CD4-positive, alpha-beta T cell treated with Interleukin-4 for 4 hours (primary cell): ENCODE measurements around the gene RBM14.
"Not testable (repeated sequence)": the region's sequence is repeated elsewhere in the genome, so short reads cannot be mapped to it uniquely, and the experiment has no call there.

Experiments used
- DNase-seq: peaks from one replicate; pipeline ENCODE4 v3.0.0-alpha.2; 2020

RBM14 gene, protein sequence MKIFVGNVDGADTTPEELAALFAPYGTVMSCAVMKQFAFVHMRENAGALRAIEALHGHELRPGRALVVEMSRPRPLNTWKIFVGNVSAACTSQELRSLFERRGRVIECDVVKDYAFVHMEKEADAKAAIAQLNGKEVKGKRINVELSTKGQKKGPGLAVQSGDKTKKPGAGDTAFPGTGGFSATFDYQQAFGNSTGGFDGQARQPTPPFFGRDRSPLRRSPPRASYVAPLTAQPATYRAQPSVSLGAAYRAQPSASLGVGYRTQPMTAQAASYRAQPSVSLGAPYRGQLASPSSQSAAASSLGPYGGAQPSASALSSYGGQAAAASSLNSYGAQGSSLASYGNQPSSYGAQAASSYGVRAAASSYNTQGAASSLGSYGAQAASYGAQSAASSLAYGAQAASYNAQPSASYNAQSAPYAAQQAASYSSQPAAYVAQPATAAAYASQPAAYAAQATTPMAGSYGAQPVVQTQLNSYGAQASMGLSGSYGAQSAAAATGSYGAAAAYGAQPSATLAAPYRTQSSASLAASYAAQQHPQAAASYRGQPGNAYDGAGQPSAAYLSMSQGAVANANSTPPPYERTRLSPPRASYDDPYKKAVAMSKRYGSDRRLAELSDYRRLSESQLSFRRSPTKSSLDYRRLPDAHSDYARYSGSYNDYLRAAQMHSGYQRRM

DNA sequence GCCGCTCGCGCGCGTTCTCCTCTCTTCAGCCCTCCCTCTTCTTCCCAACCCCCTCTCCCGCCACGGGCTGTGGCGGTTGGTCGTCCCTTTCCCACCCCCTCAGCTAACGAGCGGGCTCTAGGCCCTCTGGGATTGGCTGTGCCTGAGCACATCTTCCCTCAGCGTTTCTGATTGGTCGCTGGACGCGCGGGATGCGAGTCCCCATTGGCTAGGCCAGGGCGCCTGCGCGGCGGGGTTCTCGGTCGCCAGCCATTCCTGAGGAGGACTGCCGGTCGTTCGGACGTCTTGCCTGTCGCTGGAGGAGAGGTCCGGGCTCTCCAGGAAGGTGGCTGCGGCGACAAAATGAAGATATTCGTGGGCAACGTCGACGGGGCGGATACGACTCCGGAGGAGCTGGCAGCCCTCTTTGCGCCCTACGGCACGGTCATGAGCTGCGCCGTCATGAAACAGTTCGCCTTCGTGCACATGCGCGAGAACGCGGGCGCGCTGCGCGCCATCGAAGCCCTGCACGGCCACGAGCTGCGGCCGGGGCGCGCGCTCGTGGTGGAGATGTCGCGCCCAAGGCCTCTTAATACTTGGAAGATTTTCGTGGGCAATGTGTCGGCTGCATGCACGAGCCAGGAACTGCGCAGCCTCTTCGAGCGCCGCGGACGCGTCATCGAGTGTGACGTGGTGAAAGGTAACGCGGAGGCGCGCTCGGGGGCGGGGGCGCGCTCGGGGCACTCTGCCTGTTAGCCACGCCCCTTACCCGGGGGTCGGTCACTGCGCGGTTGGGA, at the start of gene RBM14:
TSS of gene RBM14 (plus strand) at position 252 of the 776 bp plus-strand sequence. CDS start at position 343, 91 bp downstream.
- DNase-seq, result peak; percentile 99

- DNase-seq, result no peak
These were observed 48.7 kb upstream of the RBM14 start for GRCh38 chr11:66567787-66568123.

DNA sequence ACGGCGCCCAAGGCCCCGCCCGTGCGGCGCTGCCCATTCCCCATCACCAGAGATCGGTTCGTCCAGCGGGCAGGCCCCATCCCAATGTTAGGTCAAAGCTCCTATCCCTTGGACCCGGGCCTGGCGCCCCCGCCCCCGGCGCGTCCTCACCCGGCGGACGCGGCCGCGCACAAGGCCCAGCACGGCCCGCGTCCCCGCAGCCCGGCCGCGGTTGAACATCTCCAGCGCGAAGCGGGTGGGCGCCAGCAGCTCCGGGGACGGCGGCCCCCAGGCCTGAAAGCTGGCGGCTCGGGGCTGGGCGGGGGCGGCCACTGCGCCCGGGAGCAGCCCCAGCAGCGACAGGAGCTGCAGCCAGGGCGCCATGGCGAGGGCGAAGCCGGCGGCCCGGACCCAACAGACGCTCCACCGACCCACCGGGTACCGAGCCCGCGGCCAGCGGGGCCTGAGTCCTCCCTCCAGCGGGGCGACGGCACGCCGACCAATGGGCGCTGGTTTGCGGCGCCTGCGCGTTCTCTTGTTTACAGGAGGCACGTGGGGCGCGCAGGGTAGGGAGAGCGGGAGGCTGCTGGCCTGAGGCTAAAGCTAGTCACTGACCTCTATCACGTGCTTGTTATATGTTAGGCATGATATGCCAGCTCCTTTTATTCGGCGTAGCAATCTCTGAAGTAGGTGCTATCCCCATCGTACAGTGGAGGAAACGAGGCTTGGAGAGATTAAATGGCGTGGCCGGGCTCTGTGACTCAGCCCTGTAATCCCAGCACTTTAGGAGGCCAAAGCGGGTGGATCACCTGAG, 48.1 kb upstream of the RBM14 start, which contains the start of gene CTSF:
TSS of gene CTSF (minus strand) at position 483 of the 793 bp plus-strand sequence. CDS start at position 363, 120 bp downstream.
- DNase-seq, result peak; percentile 52

DNA sequence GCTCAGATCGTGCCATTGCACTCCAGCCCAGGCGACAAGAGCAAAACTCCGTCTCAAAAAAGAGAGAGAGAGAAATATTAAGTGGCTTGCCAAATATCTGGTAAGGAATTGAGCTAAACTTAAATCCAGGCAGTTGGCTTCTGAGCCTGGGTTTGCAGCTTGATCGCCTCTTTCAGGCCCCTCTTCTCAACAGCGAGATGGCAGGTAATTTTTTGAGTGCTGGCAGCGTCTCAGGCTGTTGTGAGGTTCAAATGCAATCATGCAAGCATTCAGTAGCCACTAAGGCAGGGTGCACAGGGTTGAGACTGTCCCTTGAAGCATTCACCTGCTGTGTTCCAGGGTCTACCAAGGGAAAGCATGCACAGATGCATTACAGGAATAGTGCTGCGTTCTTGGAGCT, 47.4 kb upstream of the RBM14 start:
- no peak for DNase-seq

GRCh38 chr11:66570079-66570849, 46.2 kb upstream of the RBM14 start:
- no peak for DNase-seq

DNA sequence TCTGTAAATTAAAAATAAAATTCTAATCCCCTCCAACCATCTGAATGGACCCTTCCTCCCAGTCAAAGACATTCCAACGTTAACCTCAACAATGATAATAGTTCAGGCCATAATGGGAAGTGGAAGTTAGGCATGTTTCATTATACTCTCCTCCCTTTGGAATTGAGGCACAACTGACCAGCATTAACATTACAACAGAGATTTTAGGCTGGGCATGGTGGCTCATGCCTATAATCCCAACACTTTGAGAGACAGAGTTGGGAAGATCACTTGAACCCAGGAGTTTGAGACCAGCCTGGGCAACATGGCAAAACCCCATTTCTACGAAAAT, 45.6 kb upstream of the RBM14 start:
- DNase-seq, result no peak

- DNase-seq, result peak; percentile 59
These were observed 37.3 kb upstream of the RBM14 start for GRCh38 chr11:66579017-66579606.

DNA sequence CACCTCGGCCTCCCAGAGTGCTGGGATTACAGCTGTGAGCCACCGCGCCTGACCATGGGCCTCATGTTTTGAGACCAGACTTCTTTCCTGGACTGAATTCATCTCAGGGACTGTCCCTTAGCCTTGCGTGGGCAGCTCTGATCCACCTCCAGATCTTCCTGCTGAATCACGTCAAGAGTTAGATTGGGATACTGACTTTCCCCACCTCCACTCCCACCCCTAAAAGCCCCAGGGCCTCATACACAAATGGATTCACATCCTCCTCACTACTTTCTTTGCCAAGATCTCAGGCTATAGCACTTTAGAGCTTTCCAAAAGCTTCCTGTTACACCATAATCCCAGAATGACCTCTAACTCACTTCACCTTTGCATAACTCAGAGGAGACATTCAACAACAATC, 35.6 kb upstream of the RBM14 start:
- no peak for DNase-seq

- DNase-seq, result no peak
These were observed 35.2 kb upstream of the RBM14 start for GRCh38 chr11:66581261-66581660.

- DNase-seq, result not testable (repeated sequence)
These were observed 33.8 kb upstream of the RBM14 start for GRCh38 chr11:66582565-66583147.

DNA sequence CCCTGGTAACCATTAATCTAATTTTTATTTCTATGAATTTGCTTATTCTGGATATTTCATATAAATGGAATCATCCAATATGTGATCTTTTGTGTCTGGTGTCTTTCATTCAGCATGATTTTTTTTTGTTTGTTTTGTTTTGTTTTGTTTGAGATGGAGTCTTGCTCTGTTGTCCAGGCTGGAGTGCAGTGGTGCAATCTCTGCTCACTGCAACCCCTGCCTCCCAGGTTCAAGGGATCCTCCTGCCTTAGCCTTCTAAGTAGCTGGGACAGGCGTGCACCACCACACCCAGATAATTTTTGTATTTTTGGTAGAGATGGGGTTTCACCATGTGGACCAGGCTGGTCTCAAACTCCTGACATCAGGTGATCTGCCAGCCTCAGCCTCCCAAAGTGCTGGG, 31.0 kb upstream of the RBM14 start:
- DNase-seq, result not testable (repeated sequence)

DNA sequence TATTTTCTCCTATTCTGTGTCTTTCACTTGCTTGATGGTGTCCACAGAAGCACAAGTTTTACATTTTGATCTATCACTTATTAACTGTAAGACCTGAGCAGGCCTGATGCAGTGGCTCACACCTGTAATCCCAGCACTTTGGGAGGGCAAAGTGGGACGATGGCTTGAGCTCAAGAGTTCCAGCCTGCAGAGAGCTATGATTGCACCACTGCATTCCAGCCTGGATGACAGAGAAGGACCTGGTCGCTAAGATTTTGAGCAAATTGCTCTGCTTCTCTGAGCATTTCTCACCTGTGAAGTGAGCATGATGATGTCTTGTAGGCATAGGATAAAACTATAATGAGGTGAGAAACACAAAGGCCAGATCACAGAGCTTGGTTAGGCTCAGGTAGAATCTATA, 30.3 kb upstream of the RBM14 start:
- no peak for DNase-seq

GRCh38 chr11:66589315-66589714, 27.1 kb upstream of the RBM14 start:
- not testable (repeated sequence) for DNase-seq

DNA sequence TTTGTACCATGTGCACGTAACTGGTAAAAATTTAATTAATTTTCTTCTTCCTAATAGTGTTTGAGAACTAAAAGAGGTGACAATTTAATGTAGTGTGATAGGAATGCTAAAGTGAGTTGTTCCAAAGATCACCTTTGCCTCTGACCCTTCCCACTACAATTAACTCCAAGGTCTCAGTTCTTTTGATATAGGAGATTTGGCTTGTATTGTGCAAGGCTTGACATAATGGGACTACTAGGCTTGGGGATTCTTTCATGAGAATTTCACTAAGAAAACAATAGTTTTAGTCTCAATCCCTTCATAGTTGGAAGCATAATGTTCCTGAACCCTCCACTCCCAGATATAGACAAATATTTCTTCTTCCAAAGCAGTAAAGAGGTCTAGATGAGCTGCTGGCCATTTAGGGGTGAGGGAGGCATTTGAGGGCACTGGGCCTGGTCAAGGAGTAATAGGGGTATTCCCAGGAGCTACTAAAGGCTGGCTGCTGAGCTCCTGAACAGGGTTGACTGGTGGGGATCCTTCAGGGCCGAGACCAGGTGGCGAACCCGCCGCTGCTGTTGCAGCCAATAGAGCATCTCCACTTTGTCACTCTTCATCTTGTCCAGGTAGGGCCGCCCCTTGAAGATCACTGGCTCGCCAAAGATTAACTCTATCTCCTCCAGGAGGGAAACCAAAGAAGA, 26.3 kb upstream of the RBM14 start:
- DNase-seq, result no peak

- DNase-seq, result no peak
These were observed 25.3 kb upstream of the RBM14 start for GRCh38 chr11:66591175-66591574.

GRCh38 chr11:66592457-66593302, 23.8 kb upstream of the RBM14 start, which contains the start of the genes CCDC87 and CCS:
Gene CCDC87 (minus strand): TSS chr11:66593063. CDS start chr11:66593015, 48 bp downstream.
Gene CCS (plus strand): TSS chr11:66593185. CDS start chr11:66593262, 77 bp downstream.
- DNase-seq, result peak; percentile 97

DNA sequence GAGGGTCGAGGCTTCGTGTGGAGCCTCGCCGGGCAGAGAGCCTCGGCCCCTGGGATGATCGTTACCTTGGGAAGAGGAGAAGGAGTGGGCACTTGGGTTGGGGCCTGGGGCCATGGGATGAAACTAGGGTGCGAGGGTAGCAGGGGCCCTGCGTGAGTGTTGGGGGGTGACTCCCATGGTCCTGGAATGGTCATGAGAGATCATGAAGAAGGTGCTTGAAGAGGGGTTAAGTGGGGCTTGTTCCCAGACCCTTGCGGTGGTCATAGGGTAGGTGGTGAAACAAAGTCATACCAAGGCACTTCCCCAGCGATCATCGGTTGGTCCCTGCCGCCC, 23.2 kb upstream of the RBM14 start:
- DNase-seq, result no peak

DNA sequence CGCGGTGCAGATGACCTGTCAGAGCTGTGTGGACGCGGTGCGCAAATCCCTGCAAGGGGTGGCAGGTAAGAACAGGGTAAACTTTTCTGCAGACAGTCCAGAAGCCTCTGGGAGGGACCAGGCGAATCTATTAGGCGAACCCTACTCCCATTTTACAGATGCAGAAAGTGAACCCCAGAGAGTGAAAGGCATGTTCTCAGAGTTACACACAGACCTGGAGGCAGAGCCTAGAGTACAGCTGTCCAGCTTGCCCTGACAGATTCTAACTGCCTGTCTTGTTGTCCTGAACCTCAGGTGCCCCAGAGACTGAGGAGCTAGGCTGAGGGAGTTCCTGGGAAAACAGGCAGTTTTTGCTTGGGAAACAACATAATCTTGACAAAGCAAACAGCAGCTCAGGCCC, 22.8 kb upstream of the RBM14 start:
- no peak for DNase-seq

DNA sequence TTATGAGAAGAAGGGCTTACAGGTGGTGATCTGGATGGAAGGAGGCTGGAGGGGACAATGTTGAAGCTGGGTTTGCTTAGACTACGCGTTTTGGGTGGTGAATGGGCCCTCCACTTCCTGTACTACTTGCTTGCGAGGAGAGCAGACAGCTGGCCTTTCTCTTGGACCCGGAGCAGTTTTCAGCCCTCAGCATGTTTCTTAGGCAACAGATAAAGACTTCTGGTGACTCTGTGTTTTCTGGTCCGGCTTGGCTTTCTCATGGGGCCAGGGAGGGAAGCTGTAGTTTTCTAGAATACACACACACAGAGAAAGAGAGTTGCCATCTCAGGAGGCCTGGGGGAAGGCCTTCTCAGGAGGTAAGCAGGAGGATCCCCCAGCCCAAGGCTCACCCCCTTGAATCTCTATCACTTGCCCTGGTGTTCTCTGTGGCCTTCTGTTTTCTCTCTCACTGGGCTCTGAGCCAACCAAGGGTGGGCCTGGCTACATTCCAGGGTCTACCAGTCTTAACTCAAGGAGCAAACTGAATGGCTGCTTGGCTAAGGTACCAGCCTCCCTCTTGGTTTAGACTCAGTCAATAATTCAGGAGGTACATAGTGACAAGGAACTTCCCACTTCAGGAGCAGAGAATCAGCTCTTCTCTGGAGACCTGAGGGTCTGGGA, 21.1 kb upstream of the RBM14 start:
- no peak for DNase-seq
